GM12865 (cell line): ENCODE data around the gene HOXD3.

Source experiments
- DNase-seq: peaks from one replicate; pipeline ENCODE4 v3.0.0; 2010; ENCODE audit warnings: low read depth
- H3K4me3 ChIP-seq: 2 replicates; pipeline ENCODE4 v1.5.1; 2011; ENCODE audit warnings: mild to moderate bottlenecking, low read depth, low read length, control low read depth
- CTCF ChIP-seq: IDR thresholded peaks from 2 replicates; pipeline ENCODE4 v1.5.1; 2011; ENCODE audit warnings: low read length, control low read depth, low read depth, inconsistent platforms; ENCODE audit not compliant: insufficient read depth; ENCODE audit errors: missing control alignments

HOXD3 gene

GRCh38 chr2:176158855-176159662 is 2.0 kb downstream of the HOXD3 start:
- no peak for DNase-seq
- no peak overlapping the region for H3K4me3 ChIP-seq
- TF ChIP-seq CTCF: no peak

- no peak for TF ChIP-seq CTCF
- DNase-seq: no peak
- no peak overlapping the region for H3K4me3 ChIP-seq
Measured at GRCh38 chr2:176159663-176160250, 2.6 kb downstream of the HOXD3 start.

GRCh38 chr2:176160251-176160985 is 3.3 kb downstream of the HOXD3 start:
- no peak for DNase-seq
- no peak overlapping the region for H3K4me3 ChIP-seq
- no peak for TF ChIP-seq CTCF

GRCh38 chr2:176160986-176161824 is 4.1 kb downstream of the HOXD3 start:
- no peak overlapping the region for H3K4me3 ChIP-seq
- TF ChIP-seq CTCF: no peak
- no peak for DNase-seq

- TF ChIP-seq CTCF: no peak
- H3K4me3 ChIP-seq: no peak overlapping the region
- no peak for DNase-seq
Measured at GRCh38 chr2:176161825-176162626, 4.9 kb downstream of the HOXD3 start.
